Nephron (organoid): Measurements from ENCODE around the gene SNCAIP.

Experiments
- H3K27ac Mint-ChIP-seq, 3 experiments: 2 replicates each; pipeline ENCODE4 v1.8.0; 2020; ENCODE audit warnings: mixed read lengths in 3 of 3, mild to moderate bottlenecking in 2 of 3, moderate library complexity in 1 of 3
- H3K27me3 Mint-ChIP-seq: 2 replicates; pipeline ENCODE4 v1.8.0; 2021; ENCODE audit warnings: low read depth, mild to moderate bottlenecking, moderate library complexity, mixed read lengths
- H3K36me3 Mint-ChIP-seq: 2 replicates; pipeline ENCODE4 v1.8.0; 2020; ENCODE audit warnings: low read depth, mixed read lengths
- H3K4me1 Mint-ChIP-seq: 2 replicates; pipeline ENCODE4 v1.8.0; 2020; ENCODE audit warnings: mixed read lengths
- H3K4me3 Mint-ChIP-seq, 3 experiments: 2 replicates each; pipeline ENCODE4 v1.8.0; 2020; ENCODE audit warnings: mild to moderate bottlenecking in 3 of 3, mixed read lengths in 3 of 3, moderate library complexity in 2 of 3
- H3K9me3 Mint-ChIP-seq: 2 replicates; pipeline ENCODE4 v1.8.0; 2020; ENCODE audit warnings: mixed read lengths
- TF ChIP-seq, protein P1 (sequence below), 3 experiments: fragments of 200-600 bp; sonication (generic); IDR thresholded peaks; one replicate each; pipeline ENCODE4 v1.5.0; 2021; ENCODE audit warnings: antibody characterized with exemption in 3 of 3; ENCODE audit not compliant: unreplicated experiment in 3 of 3

Gene SNCAIP

DNA sequence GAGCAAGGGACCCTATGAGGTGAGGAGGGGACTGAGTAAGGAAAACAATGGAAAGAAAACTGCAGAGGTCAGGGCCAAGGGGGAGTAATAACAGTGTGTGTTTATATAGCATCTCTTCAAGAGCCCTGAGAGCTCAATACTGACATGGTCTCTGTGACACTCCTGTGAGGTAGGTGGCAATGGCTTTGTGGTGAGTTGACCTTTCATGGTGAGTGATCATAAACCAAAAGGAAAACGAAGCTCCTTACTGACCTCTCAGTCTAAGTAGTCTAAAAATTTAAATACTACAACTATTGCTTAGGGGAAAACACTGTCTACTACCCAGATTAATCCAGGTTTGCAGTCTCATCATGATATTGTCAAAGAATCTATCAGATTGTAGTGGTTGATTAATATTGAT lies 130.9 kb downstream of the SNCAIP start:
- Mint-ChIP-seq H3K4me1 (peaks cover 16% of the 10 kb centered on the region), H3K36me3 (peaks cover 79% of the 10 kb centered on the region), H3K27ac (peak overlapping the region; percentile 40 to 84 (median 48)), H3K27me3 (no peaks in the 10 kb centered on the region), H3K4me3 (no peak overlapping the region), H3K9me3 (no peaks in the 10 kb centered on the region)
- TF ChIP-seq, protein P1, sequence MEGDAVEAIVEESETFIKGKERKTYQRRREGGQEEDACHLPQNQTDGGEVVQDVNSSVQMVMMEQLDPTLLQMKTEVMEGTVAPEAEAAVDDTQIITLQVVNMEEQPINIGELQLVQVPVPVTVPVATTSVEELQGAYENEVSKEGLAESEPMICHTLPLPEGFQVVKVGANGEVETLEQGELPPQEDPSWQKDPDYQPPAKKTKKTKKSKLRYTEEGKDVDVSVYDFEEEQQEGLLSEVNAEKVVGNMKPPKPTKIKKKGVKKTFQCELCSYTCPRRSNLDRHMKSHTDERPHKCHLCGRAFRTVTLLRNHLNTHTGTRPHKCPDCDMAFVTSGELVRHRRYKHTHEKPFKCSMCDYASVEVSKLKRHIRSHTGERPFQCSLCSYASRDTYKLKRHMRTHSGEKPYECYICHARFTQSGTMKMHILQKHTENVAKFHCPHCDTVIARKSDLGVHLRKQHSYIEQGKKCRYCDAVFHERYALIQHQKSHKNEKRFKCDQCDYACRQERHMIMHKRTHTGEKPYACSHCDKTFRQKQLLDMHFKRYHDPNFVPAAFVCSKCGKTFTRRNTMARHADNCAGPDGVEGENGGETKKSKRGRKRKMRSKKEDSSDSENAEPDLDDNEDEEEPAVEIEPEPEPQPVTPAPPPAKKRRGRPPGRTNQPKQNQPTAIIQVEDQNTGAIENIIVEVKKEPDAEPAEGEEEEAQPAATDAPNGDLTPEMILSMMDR (IDR thresholded peaks at IDR 0.05; ENCODE audit: unreplicated experiment in 3 of 3) = no peak

DNA sequence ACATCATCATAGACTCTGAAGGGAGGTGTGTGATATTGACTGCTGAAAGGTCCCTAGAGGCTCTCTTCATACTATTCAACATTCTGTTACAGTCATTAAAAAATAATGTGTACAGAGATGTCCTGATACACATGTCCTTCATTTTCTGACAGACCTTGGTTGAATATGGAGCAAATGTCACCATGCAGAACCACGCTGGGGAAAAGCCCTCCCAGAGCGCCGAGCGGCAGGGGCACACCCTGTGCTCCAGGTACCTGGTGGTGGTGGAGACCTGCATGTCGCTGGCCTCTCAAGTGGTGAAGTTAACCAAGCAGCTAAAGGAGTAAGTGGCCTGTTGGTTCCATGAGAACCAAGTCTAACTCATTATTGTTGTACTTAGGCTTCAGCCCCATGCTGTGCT lies 132.4 kb downstream of the SNCAIP start:
- no peaks in the 10 kb centered on the region for H3K9me3 Mint-ChIP-seq
- peaks cover 70% of the 10 kb centered on the region for H3K36me3 Mint-ChIP-seq

DNA sequence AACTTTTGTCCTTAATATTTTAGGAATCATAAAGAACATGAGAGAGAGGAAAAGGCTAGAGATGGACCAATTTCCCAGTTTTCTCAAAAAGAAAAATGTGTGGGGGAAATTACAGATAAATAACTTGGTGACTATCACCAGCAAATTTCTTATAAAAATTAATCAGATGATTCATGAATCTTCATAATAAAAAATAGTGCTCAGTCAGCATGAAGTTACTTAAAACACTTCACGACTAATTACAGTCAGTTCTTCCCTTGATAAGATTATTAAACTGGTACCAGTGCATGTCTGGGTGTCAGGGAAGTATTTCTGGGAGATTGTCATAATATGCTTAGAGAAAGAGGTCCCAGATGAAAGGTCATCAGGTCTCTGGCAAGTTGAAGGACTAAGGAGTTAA lies 133.0 kb downstream of the SNCAIP start:
- Mint-ChIP-seq H3K27ac (no peak overlapping the region), H3K36me3 (peaks cover 70% of the 10 kb centered on the region), H3K27me3 (no peaks in the 10 kb centered on the region), H3K9me3 (no peaks in the 10 kb centered on the region), H3K4me3 (no peak overlapping the region), H3K4me1 (peaks cover 10% of the 10 kb centered on the region)
- TF ChIP-seq, protein P1 (IDR thresholded peaks at IDR 0.05; ENCODE audit: unreplicated experiment in 3 of 3) = no peak

More for the DNA sequence above, 132.4 kb downstream of the SNCAIP start:
- Mint-ChIP-seq H3K27ac (no peak overlapping the region), H3K4me3 (no peak overlapping the region), H3K4me1 (peaks cover 11% of the 10 kb centered on the region), H3K27me3 (no peaks in the 10 kb centered on the region)
- TF ChIP-seq, protein P1 (IDR thresholded peaks at IDR 0.05; ENCODE audit: unreplicated experiment in 3 of 3) = no peak

- Mint-ChIP-seq H3K4me3 (no peak overlapping the region), H3K36me3 (peaks cover 74% of the 10 kb centered on the region), H3K4me1 (peaks cover 9% of the 10 kb centered on the region), H3K27me3 (no peaks in the 10 kb centered on the region), H3K9me3 (no peaks in the 10 kb centered on the region), H3K27ac (no peak overlapping the region)
- TF ChIP-seq, protein P1 (IDR thresholded peaks at IDR 0.05; ENCODE audit: unreplicated experiment in 3 of 3) = no peak
Measured at GRCh38 chr5:122447072-122447471, 135.0 kb downstream of the SNCAIP start.

DNA sequence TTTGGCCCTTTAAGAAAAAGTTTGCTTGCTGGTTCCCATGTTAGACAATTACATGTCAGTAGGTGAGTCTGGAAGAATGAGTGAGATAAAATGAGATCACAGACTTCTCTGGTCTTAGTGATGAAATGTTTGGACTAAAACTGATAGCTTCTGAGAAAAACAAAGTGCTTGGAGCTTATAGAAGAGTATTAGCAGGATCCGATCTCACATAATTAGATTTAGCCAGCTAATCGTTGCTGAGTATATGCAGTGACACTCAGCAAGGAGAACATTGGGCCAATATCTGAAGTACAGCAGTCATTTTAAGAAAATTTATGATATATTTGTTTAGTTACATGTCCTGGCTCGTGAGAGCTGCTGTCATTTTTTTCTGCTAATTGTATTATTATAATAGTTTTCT lies 135.8 kb downstream of the SNCAIP start:
- H3K4me1 Mint-ChIP-seq = peaks cover under 1% of the 10 kb centered on the region
- H3K27me3 Mint-ChIP-seq = no peaks in the 10 kb centered on the region
- no peaks in the 10 kb centered on the region for H3K9me3 Mint-ChIP-seq
- TF ChIP-seq, protein P1 (IDR thresholded peaks at IDR 0.05; ENCODE audit: unreplicated experiment in 3 of 3) = no peak
- peaks cover 71% of the 10 kb centered on the region for H3K36me3 Mint-ChIP-seq
- no peak overlapping the region for H3K4me3 Mint-ChIP-seq
- no peak overlapping the region for H3K27ac Mint-ChIP-seq

DNA sequence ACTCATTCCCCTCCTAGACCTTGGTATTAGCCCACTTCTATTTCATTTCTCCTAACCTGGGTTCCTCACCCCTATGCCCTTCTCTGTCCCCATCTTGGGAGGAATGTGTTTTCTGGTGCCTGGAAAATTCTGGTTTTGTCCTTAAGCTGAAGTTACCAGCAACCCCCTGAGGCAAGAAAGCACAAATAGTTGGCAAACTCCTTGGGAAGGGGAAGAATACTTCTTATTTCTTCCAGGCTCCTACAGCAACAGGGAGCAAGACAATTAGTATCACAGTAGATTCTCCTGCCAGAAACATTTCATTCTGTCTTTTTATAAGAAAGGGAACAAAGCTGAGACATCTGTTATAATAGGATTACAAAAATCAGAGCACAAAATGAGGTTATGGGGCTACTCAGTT lies 142.5 kb downstream of the SNCAIP start:
- TF ChIP-seq, protein P1 (IDR thresholded peaks at IDR 0.05; ENCODE audit: unreplicated experiment in 3 of 3) = no peak
- peaks cover 15% of the 10 kb centered on the region for H3K4me1 Mint-ChIP-seq
- peak overlapping the region; percentile 43 to 67 (median 66) for H3K27ac Mint-ChIP-seq
- peaks cover 61% of the 10 kb centered on the region for H3K36me3 Mint-ChIP-seq
- H3K27me3 Mint-ChIP-seq = no peaks in the 10 kb centered on the region
- H3K9me3 Mint-ChIP-seq = no peaks in the 10 kb centered on the region
- no peak overlapping the region for H3K4me3 Mint-ChIP-seq
